HG03575 (cell line): ENCODE data around the gene GJC1.

Experiments used
- ATAC-seq: cut with Tn5 transposase; IDR thresholded peaks from one replicate; pipeline ENCODE4 v1.9.1; 2021; ENCODE audit not compliant: unreplicated experiment, insufficient number of reproducible peaks, low FRiP score; ENCODE audit errors: extremely low read depth

GJC1 gene

DNA sequence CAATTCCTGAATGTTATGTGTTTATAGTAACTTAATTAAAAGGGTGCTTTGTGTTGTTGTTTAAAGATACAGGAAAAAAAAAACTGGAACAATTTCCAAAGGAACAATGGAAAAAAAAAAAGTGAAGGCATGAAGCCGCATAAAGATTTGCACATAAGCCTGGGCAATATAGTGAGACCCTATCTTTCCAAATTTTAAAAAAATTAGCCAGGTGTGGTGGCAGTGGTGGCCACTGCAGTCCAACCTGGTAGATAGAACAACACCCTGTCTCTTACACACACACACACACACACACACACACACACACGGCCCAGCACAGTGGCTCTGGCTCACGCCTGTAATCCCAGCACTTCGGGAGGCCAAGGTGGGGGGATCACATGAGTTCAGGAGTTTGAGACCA lies 21.9 kb downstream of the GJC1 start:
- no peak for ATAC-seq

- ATAC-seq: no peak
Observed at GRCh38 chr17:44807817-44808155, 22.3 kb downstream of the GJC1 start.

DNA sequence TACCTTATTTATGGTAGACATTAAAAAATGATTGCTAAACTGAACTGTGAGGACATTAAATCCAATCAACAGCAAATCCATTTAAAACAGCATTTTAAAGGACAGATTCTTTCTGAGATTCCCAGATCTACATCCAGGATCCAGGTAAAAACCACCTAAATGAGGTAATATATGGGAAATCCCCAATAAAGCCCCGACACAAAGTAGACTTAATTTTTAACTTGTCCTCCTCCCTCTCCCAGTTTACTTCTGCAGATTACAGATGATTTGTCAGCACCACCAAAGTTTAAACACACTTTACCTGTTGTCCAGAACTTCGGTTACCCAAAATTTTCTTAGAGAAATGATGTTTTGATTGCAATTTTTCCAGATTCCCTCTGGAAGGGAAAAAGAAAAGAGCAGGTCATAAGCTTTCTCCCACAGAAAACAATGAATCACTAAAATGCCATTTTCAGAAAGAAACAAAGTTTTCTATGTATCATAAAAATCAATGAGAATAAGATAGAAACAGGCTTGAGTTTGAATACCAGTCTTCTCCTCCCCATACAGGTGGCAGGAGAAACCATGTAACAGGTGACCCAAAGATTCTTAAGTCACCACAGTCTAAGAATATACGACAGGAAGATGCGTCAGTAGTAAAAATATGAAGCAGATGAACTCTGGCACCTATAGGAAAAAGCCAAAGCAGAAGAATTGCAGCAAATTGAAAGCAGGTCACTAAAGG lies 22.8 kb downstream of the GJC1 start:
- no peak for ATAC-seq

GRCh38 chr17:44804302-44805089 lies 25.6 kb downstream of the GJC1 start:
- no peak for ATAC-seq

DNA sequence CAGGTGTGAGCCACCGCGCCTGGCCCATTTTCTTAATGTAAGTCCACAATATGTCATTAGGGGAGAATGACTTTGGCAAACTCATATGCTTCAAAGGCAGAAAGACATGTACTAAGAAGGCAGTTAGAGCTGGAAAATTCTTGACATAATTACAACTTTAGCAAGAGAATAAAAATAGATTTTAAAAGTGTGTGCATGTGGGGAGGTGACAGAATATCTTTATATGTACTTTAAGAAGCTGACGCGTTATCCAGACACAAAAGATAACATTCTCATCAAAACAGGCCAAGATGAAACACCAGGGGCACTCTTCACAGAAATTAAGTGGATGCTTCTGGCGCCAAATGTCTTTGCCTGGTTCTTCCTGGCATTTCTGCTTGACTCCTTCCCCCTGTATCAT lies 28.2 kb downstream of the GJC1 start:
- ATAC-seq: no peak

GRCh38 chr17:44798356-44798755 lies 31.7 kb downstream of the GJC1 start:
- ATAC-seq: no peak

DNA sequence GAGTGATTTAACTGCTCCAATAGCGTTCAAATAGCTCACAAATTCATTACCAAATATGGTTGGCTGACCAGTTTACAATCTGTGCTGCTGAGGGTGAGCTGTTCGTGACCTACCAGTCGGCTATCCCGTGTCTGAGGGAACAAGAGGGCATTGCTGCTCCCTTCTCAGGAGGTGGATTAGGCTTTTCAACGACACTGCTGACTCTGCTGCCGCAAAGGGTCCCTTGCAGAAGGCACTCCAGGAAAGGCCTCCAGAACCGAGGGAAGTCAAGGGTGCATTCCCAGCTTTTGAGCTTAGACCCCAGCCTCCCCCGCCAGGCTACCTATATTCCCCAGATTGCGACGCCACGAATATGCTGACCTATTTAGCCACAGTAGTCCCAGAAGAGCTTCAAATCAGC lies 32.3 kb downstream of the GJC1 start:
- no peak for ATAC-seq

DNA sequence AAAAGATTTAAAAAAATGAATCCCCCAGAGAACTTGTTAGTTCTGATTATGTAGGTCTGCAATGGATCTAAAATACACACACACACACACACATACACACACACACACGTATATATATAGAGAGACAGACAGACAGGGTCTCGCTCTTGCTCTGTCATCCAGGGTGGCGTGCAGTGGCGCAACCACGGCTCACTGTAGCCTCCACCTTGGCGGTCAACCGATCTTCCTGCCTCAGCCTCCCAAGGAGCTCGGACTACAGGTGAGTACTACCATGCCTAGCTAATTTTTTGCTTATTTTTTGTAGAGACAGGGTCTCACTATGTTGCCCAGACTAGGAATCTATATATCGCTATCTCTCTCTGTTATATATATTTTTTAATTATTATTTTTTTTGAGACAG lies 33.4 kb downstream of the GJC1 start:
- ATAC-seq: no peak

DNA sequence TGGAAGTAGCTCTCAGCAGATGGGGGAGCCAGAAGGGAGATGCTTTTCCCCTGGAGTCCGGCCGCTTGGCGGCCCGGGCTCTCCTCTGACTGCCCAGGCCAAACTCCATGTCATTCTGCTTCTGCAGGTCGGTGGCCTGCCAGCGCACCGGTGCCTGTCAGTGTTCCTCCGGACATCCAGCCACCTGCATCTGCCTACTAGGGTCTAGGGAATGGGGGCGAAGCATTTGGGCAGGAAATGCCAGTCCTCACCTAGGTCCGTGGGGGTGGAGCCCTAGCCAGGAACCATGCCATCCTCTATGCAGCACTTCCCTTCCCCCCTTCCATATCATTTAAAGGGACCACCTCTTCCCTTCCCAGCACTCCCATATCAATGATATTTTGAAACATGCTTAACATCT lies 34.2 kb downstream of the GJC1 start:
- ATAC-seq: no peak

DNA sequence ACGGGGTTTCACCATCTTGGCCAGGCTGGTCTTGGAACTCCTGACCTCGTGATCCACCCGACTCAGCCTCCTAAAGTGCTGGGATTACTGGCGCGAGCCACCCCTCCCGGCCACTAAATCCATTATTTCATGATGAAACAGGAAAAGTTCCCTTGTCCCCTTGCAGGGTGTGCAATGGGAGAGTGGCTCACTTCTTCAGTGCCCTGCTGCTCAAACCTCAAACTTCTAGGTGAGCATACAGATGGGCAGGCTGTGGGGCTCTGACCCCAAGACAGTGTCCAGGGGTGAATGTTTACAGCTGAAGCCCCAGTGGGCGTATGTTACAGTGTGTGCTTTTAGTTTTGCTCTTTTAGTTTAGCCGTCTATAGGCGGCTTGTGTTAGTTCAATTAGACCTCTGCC lies 34.7 kb downstream of the GJC1 start:
- no peak for ATAC-seq

DNA sequence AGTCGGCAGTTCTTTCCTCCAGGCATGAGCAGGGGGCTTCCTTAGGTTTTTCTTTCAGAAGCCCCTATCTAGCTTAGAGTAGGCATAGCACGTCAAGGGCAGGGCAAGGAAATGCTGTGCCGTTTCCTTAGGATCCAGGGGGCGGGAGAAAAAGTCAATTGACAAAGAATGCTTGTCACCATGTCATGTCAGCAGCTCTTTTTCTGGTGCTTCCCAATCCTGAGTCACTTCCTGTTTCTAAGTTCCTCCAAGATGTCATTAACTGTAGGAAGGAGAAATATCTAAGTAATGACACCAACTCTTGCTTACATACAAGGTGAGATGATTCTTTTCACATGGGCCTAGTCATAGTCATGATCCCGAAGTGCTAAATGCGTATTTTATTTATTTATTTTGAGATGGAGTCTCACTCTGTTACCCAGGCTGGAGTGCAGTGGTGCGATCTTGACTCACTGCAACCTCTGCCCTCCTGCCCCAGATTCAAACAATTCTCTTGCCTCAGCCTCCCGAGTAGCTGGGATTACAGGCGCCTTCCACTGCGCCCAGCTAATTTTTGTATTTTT lies 35.2 kb downstream of the GJC1 start:
- ATAC-seq: no peak

GRCh38 chr17:44793885-44794842 lies 35.9 kb downstream of the GJC1 start:
- no peak for ATAC-seq

DNA sequence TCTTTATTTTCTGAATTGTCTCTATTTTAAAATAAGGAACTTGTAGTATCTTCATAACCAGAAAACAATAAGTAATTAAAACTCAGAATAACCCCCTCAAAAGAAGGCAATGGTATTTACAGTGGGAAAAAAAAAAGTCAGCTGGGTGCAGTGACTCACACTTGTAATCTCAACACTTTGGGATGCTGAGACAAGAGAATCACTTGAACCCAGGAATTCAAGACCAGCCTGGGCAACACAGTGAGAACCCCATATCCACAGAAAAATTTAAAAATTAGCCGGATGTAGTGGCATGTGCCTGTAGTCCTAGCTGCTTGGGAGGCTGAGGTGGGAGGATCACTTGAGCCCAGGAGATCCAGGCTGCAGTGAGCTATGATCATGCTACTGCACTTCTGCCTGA lies 37.8 kb downstream of the GJC1 start:
- ATAC-seq: no peak

- no peak for ATAC-seq
Observed at GRCh38 chr17:44788139-44788538, 41.9 kb downstream of the GJC1 start.

- no peak for ATAC-seq
Observed at GRCh38 chr17:44787271-44787940, 42.7 kb downstream of the GJC1 start.

DNA sequence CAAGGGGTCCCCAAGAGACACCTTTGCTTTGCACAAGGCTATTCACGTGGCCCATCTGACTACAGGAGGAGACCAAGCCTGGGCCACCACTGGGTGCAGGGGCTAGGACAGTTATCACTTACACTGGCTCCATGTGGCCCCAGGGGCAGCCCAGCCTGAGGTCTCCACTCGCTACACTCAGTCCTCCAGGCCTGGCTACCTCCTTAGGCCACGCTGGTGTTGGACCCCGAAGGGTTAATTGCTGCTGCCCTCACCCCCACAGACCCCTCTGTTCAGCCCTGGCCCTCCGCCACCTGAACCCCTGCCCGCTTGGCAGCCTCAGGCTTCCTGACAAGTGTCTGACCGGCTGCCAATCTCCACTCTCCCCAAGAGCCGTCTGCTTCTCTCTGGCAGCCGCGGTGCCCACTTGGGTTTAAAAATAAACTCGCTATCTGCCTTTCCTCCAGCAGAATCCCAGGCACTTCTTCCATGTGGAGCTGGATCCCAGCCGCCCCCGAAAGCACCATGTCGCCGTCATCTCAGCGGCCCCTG lies 43.5 kb downstream of the GJC1 start:
- no peak for ATAC-seq

GRCh38 chr17:44785921-44786320 lies 44.2 kb downstream of the GJC1 start:
- ATAC-seq: no peak

DNA sequence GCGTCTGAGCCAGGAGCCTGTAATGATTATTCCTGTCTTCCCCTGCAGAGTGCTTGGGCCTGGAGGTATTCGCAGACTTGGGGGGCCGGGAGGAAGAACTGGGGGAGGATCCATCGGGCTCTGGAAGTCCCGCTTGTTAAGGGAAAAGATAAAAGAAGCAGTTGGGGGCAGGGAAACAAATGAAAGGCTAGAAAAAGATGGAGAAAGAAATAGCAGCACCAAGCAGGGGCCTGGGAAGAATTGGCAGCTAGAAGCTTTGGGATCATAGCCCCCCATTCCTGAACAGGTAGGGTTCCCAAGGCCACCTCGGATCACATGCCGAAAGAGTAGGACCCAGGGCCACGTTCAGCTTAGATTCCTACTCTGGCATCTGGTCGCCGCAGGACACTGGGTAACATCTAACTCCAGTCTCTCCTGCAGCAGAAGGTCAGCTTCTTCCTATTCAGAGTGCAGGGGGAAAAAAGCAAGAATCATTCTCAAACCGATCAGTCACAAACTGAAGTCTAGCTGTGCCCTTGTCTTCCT lies 47.7 kb downstream of the GJC1 start:
- ATAC-seq: no peak
